Peyer's patch (tissue), 4 donors: ENCODE results near the gene B3GALNT2.
"Not testable (repeated sequence)": the region's sequence is repeated elsewhere in the genome, so short reads cannot be mapped to it uniquely, and the experiment has no call there.

Source experiments
- CTCF ChIP-seq, 6 experiments: fragments of 450-650 bp in 4 of 6; fragments of 200-600 bp in 2 of 6; sonication (generic) in 1 of 6; IDR thresholded peaks; one replicate each; pipeline ENCODE4 v1.5.1; 2017 to 2019; ENCODE audit warnings: antibody characterized with exemption in 6 of 6, mild to moderate bottlenecking in 3 of 6, moderate library complexity in 1 of 6
- POLR2A ChIP-seq, 2 donors: fragments of 450-650 bp; IDR thresholded peaks; one replicate each; pipeline ENCODE4 v1.5.1; 2017; ENCODE audit warnings: antibody characterized with exemption in 2 of 2, mild to moderate bottlenecking in 2 of 2, moderate library complexity in 2 of 2

GRCh38 chr1:235457856-235458255 lies 46.4 kb downstream of the B3GALNT2 start:
- TF ChIP-seq CTCF, POLR2A (IDR thresholded peaks at IDR 0.05): not testable (repeated sequence)
